Mesendoderm (in vitro differentiated cells): ENCODE results near the gene PKD1.

Experiments
- DNase-seq: peaks from one replicate; pipeline ENCODE4 v3.0.0; 2013
- H2AK5ac ChIP-seq: 2 replicates; pipeline ENCODE4 v1.6.1; 2013; ENCODE audit warnings: low read length, inconsistent platforms
- H2BK120ac ChIP-seq: 2 replicates; pipeline ENCODE4 v1.6.1; 2013; ENCODE audit warnings: low read depth, mild to moderate bottlenecking, low read length, moderate library complexity, mixed read lengths
- H2BK15ac ChIP-seq: replicated peaks from 2 replicates; pipeline ENCODE4 v1.6.1; 2013; ENCODE audit warnings: low read depth, mild to moderate bottlenecking, moderate library complexity
- H2BK5ac ChIP-seq: 2 replicates; pipeline ENCODE4 v1.6.1; 2013; ENCODE audit warnings: low read length, inconsistent platforms
- H3K18ac ChIP-seq: 2 replicates; pipeline ENCODE4 v1.6.1; 2013; ENCODE audit warnings: mild to moderate bottlenecking, low read length, mixed read lengths
- H3K23ac ChIP-seq: one replicate; pipeline ENCODE4 v1.6.1; 2013; ENCODE audit warnings: low read length
- H3K27ac ChIP-seq: 2 replicates; pipeline ENCODE4 v1.5.1; 2013; ENCODE audit warnings: low read depth, mild to moderate bottlenecking, inconsistent platforms, low read length, moderate library complexity
- H3K27me3 ChIP-seq: 2 replicates; pipeline ENCODE4 v1.6.1; 2013; ENCODE audit warnings: low read length, control low read depth, mild to moderate bottlenecking, inconsistent platforms; ENCODE audit not compliant: insufficient read depth, poor library complexity
- H3K36me3 ChIP-seq: 2 replicates; pipeline ENCODE4 v1.6.1; 2013; ENCODE audit warnings: low read length, inconsistent platforms; ENCODE audit not compliant: control insufficient read depth, insufficient read depth
- H3K4ac ChIP-seq: one replicate; pipeline ENCODE4 v1.6.1; 2013; ENCODE audit warnings: low read depth, mild to moderate bottlenecking, low read length, moderate library complexity
- H3K4me1 ChIP-seq: 2 replicates; pipeline ENCODE4 v1.6.1; 2013; ENCODE audit warnings: low read depth, low read length, inconsistent platforms; ENCODE audit not compliant: control insufficient read depth
- H3K4me2 ChIP-seq: 2 replicates; pipeline ENCODE4 v1.6.1; 2013; ENCODE audit warnings: low read length
- H3K4me3 ChIP-seq: 2 replicates; pipeline ENCODE4 v1.5.1; 2013; ENCODE audit warnings: mild to moderate bottlenecking, low read length
- H3K56ac ChIP-seq: one replicate; pipeline ENCODE4 v1.6.1; 2013; ENCODE audit warnings: low read length
- H3K79me1 ChIP-seq: 2 replicates; pipeline ENCODE4 v1.6.1; 2013; ENCODE audit warnings: low read length, inconsistent platforms
- H3K79me2 ChIP-seq: 2 replicates; pipeline ENCODE4 v1.6.1; 2013; ENCODE audit warnings: mild to moderate bottlenecking, low read length; ENCODE audit not compliant: control insufficient read depth, insufficient read depth
- H3K9ac ChIP-seq: 2 replicates; pipeline ENCODE4 v1.6.1; 2013; ENCODE audit warnings: low read length, inconsistent platforms
- H4K5ac ChIP-seq: one replicate; pipeline ENCODE4 v1.6.1; 2013; ENCODE audit warnings: low read length
- H4K8ac ChIP-seq: one replicate; pipeline ENCODE4 v1.6.1; 2013; ENCODE audit warnings: low read depth, mild to moderate bottlenecking, control low read depth, low read length, moderate library complexity
- WGBS: extraction: QIAGEN DNeasy Blood & Tissue Kit; methylation state at CpG from one replicate; pipeline ENCODE4 v1.1.7; 2013; ENCODE audit warnings: low lambda C conversion rate, missing lambda C conversion rate; ENCODE audit not compliant: insufficient coverage; ENCODE audit errors: extremely low coverage; 5-methylcytosine and 5-hydroxymethylcytosine counted together

PKD1 gene

DNA sequence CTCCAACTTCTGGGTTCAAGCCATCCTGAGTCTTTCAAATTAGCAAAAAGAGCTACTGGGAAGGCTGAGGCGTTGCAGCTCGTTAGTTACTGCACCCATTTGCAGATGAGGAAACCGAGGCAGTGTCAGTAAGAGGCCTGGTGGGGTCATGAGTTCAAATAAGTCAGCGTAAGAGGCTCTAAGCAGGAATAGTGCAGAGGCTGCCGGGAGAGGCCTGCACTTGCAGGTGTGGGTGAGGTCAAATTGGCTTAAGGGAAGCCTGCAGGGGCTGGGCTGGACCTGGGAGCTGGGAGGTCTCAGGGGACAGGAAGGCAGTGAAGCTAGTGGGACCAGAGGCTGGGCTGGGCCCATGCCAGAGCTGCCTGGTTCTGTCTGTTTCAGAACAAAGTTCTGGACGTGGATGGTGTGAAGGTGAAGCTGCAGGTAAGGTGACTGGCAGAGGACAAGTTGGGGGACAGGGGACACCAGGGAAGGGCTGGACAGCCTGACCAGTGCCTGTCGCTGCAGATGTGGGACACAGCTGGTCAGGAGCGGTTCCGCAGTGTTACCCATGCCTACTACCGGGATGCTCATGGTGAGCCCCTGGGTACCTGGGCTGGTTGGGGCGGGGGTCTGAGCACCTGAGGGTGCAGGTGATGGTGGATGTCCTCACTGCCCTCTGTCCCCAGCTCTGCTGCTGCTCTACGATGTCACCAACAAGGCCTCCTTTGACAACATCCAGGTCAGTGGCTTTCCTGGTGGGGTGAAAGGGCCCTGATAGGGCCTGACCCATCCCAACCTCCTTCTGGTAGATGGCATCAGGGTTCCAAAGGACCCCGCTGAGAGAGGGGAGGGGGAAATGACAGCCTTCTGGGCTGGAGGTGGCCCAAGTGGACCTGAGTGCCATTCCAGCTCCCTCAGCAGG is 15.7 kb upstream of the PKD1 start:
- peak; percentile 86 for DNase-seq
- peak overlapping the region; percentile 87 for H3K56ac ChIP-seq
- H3K23ac ChIP-seq: peak overlapping the region; percentile 31
- no peaks in the 10 kb centered on the region for H3K27me3 ChIP-seq
- H4K8ac ChIP-seq: no peak overlapping the region
- H2BK15ac ChIP-seq: no peak overlapping the region
- peak overlapping the region; percentile 30 for H3K4me2 ChIP-seq
- no CpG with 5 or more reads among the region's 13 CpGs for WGBS
- peak overlapping the region; percentile 5 for H3K27ac ChIP-seq
- peak overlapping the region; percentile 99 for H3K9ac ChIP-seq
- H3K18ac ChIP-seq: no peak overlapping the region
- no peak overlapping the region for H2BK120ac ChIP-seq
- peaks cover 34% of the 10 kb centered on the region for H3K79me2 ChIP-seq
- no peak overlapping the region for H2BK5ac ChIP-seq
- peaks cover 10% of the 10 kb centered on the region for H3K79me1 ChIP-seq
- H3K4me1 ChIP-seq: peaks cover 8% of the 10 kb centered on the region
- no peak overlapping the region for H2AK5ac ChIP-seq
- H3K4me3 ChIP-seq: no peak overlapping the region
- H4K5ac ChIP-seq: no peak overlapping the region
- H3K36me3 ChIP-seq: peaks cover 12% of the 10 kb centered on the region
- no peak overlapping the region for H3K4ac ChIP-seq

DNA sequence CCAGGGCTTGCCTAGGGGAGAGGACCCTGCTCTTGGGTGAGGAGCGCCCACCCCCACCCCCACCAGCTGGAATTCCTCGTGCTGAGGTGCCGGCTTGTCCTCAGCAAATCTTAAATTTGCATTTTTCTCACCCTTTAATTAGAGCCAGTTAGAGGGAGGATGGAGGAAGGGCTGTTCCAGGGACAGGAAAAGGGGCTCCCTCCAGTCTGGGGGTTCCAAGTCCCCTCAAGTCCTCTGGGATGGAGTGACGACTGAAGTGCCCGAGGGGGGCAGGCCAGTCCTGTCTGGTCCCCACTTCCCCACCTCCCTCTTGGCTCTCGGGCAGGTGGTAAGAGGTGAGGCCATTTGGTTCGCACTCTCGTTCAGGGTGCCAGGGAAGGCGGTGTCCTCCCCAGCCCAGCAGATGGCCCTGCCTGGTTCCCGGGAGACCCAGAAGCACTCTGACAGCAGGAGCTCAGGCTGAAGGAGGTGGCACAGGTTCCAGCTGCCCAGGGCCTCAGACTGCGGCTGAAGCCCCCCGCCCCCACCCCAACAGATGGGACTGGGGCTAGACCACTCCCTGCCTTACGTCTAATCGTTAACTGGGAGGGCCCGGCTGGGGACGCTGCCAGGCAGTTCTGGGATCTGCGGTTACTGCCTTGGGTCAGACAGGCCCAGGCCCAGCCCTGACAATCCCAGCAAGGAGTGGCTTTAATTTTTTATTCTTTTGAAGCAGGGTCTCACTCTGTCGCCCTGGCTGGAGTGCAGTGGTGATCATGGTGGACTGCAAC is 14.9 kb upstream of the PKD1 start:
- H3K4me2 ChIP-seq: peak overlapping the region; percentile 8
- H3K18ac ChIP-seq: no peak overlapping the region
- H3K79me1 ChIP-seq: peaks cover 10% of the 10 kb centered on the region
- DNase-seq: peak; percentile 94
- no peak overlapping the region for H2AK5ac ChIP-seq
- no peak overlapping the region for H2BK5ac ChIP-seq
- peaks cover 8% of the 10 kb centered on the region for H3K4me1 ChIP-seq
- H3K27ac ChIP-seq: peak overlapping the region; percentile 45
- H3K36me3 ChIP-seq: peaks cover 12% of the 10 kb centered on the region
- H4K8ac ChIP-seq: no peak overlapping the region
- H2BK15ac ChIP-seq: no peak overlapping the region
- no peak overlapping the region for H2BK120ac ChIP-seq
- H3K4ac ChIP-seq: no peak overlapping the region
- no peaks in the 10 kb centered on the region for H3K27me3 ChIP-seq
- no peak overlapping the region for H4K5ac ChIP-seq
- H3K9ac ChIP-seq: peak overlapping the region; percentile 46
- no peak overlapping the region for H3K23ac ChIP-seq
- no peak overlapping the region for H3K4me3 ChIP-seq
- no CpG with 5 or more reads among the region's 18 CpGs for WGBS
- H3K56ac ChIP-seq: peak overlapping the region; percentile 87
- peaks cover 28% of the 10 kb centered on the region for H3K79me2 ChIP-seq

DNA sequence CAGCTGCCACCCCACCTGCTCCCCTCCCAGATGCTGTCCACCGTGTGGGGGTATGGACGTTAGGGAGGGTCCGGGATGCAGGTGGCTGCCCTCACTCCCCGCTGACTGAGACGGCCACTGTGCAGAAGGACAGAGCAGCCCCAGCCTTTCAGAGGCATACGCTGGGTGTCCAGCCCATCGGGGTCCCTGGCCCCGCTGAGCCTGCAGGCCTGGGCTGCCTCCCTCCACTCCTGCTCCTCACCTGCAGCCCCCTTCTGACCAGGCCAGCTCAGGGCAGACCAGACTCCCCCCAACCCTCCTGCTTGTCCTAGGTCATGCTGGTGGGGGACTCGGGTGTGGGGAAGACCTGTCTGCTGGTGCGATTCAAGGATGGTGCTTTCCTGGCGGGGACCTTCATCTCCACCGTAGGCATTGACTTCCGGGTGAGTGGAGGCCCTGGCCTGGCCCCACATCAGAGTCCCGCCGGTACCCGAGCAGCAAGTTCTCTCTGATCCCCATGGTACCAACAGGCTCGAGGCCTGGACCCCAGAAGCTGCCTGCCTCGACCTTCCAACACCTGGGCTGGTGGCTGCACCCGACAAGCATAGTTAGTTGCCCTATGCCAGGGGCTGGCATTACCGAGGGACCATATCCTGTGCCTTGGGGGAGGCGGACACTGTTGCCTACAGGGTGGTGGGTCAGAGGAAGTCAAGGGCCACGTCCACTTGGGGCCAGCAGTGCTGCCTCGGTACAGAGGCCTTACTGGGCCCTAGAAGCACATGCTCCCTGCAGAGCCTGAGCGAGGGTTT is 14.1 kb upstream of the PKD1 start:
- no peak overlapping the region for H3K18ac ChIP-seq
- peaks cover 24% of the 10 kb centered on the region for H3K79me2 ChIP-seq
- H3K23ac ChIP-seq: no peak overlapping the region
- H4K5ac ChIP-seq: no peak overlapping the region
- peaks cover 10% of the 10 kb centered on the region for H3K79me1 ChIP-seq
- H2BK5ac ChIP-seq: no peak overlapping the region
- H3K56ac ChIP-seq: peak overlapping the region; percentile 79
- H3K36me3 ChIP-seq: peaks cover 12% of the 10 kb centered on the region
- no CpG with 5 or more reads among the region's 24 CpGs for WGBS
- H4K8ac ChIP-seq: no peak overlapping the region
- H2AK5ac ChIP-seq: no peak overlapping the region
- peak overlapping the region; percentile 45 for H3K27ac ChIP-seq
- H2BK15ac ChIP-seq: no peak overlapping the region
- no peaks in the 10 kb centered on the region for H3K27me3 ChIP-seq
- DNase-seq: peak; percentile 70
- H3K4me1 ChIP-seq: peaks cover 8% of the 10 kb centered on the region
- no peak overlapping the region for H2BK120ac ChIP-seq
- no peak overlapping the region for H3K4me3 ChIP-seq
- H3K4ac ChIP-seq: no peak overlapping the region
- H3K4me2 ChIP-seq: peak overlapping the region; percentile 71
- H3K9ac ChIP-seq: peak overlapping the region; percentile 68

DNA sequence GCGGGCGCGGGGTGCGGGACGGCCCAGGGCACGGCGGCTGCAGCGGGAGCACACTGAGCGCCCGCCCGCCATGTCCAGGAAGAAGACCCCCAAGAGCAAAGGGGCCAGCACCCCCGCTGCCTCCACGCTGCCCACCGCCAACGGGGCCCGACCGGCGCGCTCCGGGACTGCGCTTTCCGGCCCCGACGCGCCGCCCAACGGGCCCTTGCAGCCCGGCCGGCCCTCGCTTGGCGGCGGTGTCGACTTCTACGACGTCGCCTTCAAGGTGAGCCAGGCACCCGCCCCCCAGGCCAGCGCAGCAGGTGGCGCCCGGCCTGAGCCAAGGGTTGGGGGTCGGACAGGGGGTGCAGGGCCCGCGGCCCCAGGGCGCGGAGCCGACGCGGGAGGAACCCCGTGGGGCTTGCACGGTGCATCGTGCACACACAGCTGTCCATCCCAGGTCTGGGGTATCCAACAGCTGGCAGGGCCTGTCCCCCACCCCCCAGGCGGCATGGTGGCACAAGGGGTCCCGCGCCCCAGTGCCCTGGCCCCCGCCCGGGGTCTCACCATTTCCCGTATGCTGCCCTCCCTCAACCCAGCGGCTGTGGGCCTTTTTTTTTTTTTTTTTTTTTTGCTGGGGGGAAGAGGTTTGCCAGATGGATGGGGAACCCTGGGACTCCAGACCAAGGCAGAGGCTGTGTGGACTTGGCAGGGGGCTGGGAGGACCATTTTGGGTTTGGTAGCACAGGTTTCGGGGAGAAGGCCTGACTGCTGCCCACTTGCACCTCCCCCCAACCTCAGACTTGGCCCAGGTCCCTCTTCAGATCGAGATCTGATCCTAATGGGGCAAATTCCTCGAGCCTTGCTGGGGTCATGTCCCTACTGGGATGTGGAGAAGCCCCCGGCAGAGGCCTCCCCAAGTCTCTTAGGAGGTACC is 13.3 kb upstream of the PKD1 start:
- H2BK15ac ChIP-seq: no peak overlapping the region
- H3K9ac ChIP-seq: peak overlapping the region; percentile 68
- peak overlapping the region; percentile 6 for H3K4me3 ChIP-seq
- H3K27me3 ChIP-seq: no peaks in the 10 kb centered on the region
- peak overlapping the region; percentile 74 for H3K23ac ChIP-seq
- H4K5ac ChIP-seq: no peak overlapping the region
- H3K27ac ChIP-seq: no peak overlapping the region
- DNase-seq: peak; percentile 36
- WGBS: no CpG with 5 or more reads among the region's 62 CpGs
- H3K79me2 ChIP-seq: peaks cover 16% of the 10 kb centered on the region
- peaks cover 10% of the 10 kb centered on the region for H3K79me1 ChIP-seq
- H2BK120ac ChIP-seq: no peak overlapping the region
- peak overlapping the region; percentile 79 for H3K56ac ChIP-seq
- H4K8ac ChIP-seq: no peak overlapping the region
- peaks cover 8% of the 10 kb centered on the region for H3K4me1 ChIP-seq
- H2BK5ac ChIP-seq: no peak overlapping the region
- peak overlapping the region; percentile 71 for H3K4me2 ChIP-seq
- H3K18ac ChIP-seq: peak overlapping the region; percentile 10
- peaks cover 10% of the 10 kb centered on the region for H3K36me3 ChIP-seq
- H2AK5ac ChIP-seq: no peak overlapping the region
- H3K4ac ChIP-seq: peak overlapping the region; percentile 5
